GM21576 (cell line): ENCODE data around the gene DGKH.

Source experiments
- ATAC-seq: cut with Tn5 transposase; IDR thresholded peaks from one replicate; pipeline ENCODE4 v1.9.1; 2021; ENCODE audit warnings: mild to moderate bottlenecking, moderate library complexity; ENCODE audit not compliant: unreplicated experiment

Gene DGKH

DNA sequence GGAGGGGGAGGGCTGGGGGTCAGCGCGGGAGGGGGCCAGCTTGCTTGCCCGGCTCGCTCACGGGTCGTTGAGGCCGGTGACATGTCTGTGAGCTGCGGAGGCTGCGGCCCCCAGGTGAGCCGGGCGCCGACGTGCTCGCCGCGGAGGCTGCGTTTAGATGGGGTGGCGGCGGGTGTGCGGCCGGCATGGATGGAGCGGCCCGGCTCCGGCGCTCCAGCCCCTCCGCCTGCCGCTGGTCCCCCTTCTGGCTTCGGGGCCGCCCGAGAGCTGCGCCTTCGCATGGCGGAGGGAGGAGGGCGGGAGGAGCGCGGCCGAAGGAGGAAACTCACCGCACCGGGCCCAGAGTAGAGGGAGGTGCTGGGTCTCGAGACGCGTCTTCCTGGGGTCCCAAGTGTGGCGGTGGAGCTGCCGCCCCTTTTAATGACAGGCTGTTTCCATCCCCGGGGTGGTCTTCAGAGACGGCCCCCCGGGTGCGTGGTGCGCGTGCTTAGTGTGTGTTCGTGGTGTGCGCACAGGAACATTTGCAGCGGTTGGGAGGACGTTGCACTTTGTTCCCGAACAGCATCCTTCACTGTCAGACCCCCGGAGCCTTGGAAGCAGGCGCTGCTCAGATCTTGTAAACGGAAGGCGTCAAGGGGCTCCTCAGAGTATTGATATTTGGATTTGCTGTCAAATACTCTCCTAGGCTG, 223.8 kb downstream of the DGKH start, which contains the start of gene AKAP11:
AKAP11 (plus strand) TSS at position 38 of the 689 bp plus-strand sequence. CDS start 14,197 bp downstream, outside the sequence.
- peak; percentile 12 for ATAC-seq

DNA sequence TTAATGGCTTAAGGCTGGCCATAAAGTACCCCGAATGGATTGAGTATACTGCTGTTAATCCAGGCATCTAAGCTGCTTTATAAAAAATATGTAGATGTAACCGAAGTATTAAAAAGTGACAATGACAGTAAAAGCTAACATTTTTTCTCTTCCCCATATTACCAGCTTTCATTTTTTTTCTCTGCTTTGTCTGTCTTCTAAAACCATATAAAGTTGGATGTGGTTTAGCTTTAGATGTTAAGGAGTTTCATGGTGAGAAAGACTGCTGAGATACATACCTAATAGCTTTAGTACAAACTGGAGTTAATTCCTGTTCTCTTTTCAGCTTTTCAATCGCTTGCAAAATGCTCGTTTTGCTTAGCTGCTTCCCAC, 224.3 kb downstream of the DGKH start:
- ATAC-seq = no peak

GRCh38 chr13:42274386-42275097, 226.1 kb downstream of the DGKH start:
- no peak for ATAC-seq

DNA sequence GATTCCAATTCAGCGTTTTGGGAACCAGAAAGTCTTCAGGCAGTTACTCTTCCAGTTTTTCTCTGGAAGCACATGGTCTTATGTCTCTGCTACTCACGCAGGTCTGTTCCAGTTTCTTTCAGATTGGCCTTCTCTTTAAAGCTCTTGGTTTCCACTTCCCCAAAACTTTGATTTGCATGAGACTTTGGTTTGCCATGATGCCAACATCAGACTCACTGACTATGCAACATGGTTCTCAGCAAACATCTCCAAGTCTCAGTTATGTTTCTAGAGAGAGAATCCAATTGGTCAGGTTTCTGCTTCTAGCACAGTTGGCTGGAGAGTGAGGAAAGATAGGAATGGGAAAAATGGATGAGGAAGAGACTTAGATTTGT, 226.6 kb downstream of the DGKH start:
- ATAC-seq = peak; percentile 30

- no peak for ATAC-seq
These were observed 227.1 kb downstream of the DGKH start for GRCh38 chr13:42275506-42275905.

DNA sequence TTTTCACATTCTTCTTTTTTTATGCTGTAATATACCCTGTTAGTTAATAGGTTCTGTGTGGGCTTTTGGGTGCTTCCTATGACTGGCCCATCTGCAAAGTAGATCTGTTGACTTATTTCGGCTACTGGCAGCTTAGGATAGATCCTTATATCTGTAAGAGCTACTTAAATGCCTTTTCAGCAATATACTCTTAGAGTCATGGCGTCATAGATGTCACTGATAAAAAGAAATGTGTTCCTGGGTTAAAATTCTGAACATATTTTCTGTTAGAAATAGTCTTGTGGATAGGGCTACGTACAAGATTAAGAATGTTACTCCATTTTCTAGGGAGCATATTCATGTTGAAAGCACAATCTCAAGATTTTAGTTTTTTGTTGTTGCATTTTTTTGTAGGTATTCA, 228.2 kb downstream of the DGKH start:
- ATAC-seq = no peak

- no peak for ATAC-seq
These were observed 229.3 kb downstream of the DGKH start for GRCh38 chr13:42277618-42278276.

GRCh38 chr13:42279080-42279479, 230.6 kb downstream of the DGKH start:
- ATAC-seq = no peak

DNA sequence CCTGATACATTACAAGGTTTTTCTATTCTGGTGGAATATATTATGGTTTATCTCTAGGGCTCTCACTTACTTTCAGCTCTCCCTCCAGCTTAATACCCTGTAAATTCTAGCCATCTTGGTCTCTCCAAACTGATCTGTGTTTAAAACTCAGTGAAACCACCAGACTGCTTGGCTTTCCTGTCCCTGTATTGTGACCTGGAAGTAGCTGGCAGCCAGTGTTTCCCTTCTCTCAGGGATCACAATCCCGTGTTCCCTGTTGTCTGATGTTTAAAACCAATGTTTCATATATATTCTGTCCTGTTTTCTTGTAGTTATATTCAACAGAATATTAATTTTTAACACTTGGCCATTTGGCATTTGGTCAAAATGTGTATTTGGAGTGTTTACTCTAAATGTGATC, 231.5 kb downstream of the DGKH start:
- no peak for ATAC-seq

DNA sequence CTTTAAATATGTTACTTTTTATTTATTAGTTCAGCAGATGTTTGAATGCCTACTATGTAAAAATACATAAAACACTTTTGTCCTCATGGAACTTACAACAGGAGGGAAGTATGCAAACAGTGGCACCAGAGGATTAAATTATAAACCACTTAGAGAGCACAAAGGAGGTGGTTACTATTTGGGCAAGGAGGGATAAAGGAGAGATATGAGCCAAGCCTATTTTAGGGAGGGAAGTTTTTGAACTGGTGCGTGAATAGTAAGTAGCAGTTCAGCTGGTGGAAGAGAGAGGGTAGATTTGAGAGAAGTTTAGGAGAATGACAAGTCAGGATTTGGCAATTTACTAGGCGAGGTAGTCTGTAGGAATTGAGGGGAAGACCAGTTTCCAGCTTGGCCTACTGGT, 232.1 kb downstream of the DGKH start:
- ATAC-seq = no peak

DNA sequence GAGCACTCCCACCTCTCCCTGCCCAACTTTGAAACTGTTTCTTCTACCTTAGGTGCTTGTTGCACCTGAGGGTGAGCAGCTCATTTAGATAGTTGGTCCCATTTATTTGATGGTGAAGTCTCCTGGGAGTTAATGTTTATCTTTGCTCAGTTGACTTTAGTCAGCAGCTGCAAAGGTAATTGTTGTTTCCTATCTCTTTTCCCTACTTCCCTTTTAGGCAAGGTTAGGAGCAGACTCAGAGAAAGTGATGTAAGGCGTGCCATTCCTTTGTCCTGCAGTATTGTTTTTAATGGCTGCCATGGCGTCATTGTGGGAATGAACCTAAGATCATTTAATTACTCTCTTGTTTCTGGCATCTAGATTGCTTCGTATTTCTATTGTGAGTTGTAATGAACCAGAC, 235.1 kb downstream of the DGKH start:
- ATAC-seq = no peak

- no peak for ATAC-seq
These were observed 235.6 kb downstream of the DGKH start for GRCh38 chr13:42284068-42284467.
